AG10803 (cell line): ENCODE measurements around the gene OR6B1.

Experiments
- DNase-seq: peaks from one replicate; pipeline ENCODE4 v3.0.0; 2010; ENCODE audit warnings: low read depth
- H3K4me3 ChIP-seq: 2 replicates; pipeline ENCODE4 v1.5.1; 2011; ENCODE audit warnings: mild to moderate bottlenecking, low read length, control low read depth
- CTCF ChIP-seq: conservative IDR thresholded peaks from 2 replicates; pipeline ENCODE4 v1.5.1; 2011; ENCODE audit warnings: mild to moderate bottlenecking, low read length, control low read depth, inconsistent platforms

OR6B1 gene

GRCh38 chr7:143980746-143981510, 19.2 kb upstream of the OR6B1 start:
- no peak for TF ChIP-seq CTCF
- H3K4me3 ChIP-seq: no peak overlapping the region
- DNase-seq: no peak

- no peak for TF ChIP-seq CTCF
- DNase-seq: no peak
- no peak overlapping the region for H3K4me3 ChIP-seq
Observed at GRCh38 chr7:143983960-143984359, 16.2 kb upstream of the OR6B1 start.

GRCh38 chr7:143987513-143987912, 12.6 kb upstream of the OR6B1 start:
- no peak for TF ChIP-seq CTCF
- no peak overlapping the region for H3K4me3 ChIP-seq
- DNase-seq: no peak

GRCh38 chr7:143988976-143989745, 11.0 kb upstream of the OR6B1 start:
- DNase-seq: peak; percentile 49
- no peak overlapping the region for H3K4me3 ChIP-seq
- TF ChIP-seq CTCF: no peak

- no peak for DNase-seq
- no peak for TF ChIP-seq CTCF
- no peak overlapping the region for H3K4me3 ChIP-seq
Observed at GRCh38 chr7:143992670-143993069, 7.5 kb upstream of the OR6B1 start.

GRCh38 chr7:143993924-143994323, 6.2 kb upstream of the OR6B1 start:
- DNase-seq: no peak
- no peak overlapping the region for H3K4me3 ChIP-seq
- no peak for TF ChIP-seq CTCF

- no peak overlapping the region for H3K4me3 ChIP-seq
- TF ChIP-seq CTCF: no peak
- DNase-seq: no peak
Observed at GRCh38 chr7:144001543-144001942, 1.4 kb downstream of the OR6B1 start.
